ENCODE measurements around the gene SMAD6.
A peak's percentile ranks its signal among the peaks of the same experiment; 100 is the strongest.
"Not testable (repeated sequence)": the region's sequence is repeated elsewhere in the genome, so short reads cannot be mapped to it uniquely, and the experiment has no call there.

The SMAD6 gene

DNA sequence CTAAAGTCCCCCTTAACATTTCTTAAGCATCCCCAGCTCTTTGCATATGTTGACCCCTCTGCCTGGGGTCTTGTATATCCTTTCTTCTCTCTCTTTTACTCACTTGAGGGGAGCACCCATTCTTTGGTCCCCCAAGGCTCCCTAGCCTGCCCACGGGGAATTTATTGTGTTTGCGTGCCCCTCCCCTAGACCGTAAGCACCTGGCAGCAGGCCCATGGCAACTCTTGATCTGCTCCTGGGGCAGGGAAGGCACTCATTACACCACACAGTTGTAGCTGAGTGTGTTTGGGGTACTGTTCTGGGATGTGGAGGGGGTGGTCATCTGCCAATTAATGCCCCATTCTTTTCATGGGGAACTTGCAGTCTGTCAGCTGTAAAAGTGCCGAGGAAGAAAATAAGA is 27.3 kb upstream of the SMAD6 start:
- DNase-seq (ENCODE audit: extremely low read depth in 1 of 2, low read depth in 1 of 2): no peak

DNA sequence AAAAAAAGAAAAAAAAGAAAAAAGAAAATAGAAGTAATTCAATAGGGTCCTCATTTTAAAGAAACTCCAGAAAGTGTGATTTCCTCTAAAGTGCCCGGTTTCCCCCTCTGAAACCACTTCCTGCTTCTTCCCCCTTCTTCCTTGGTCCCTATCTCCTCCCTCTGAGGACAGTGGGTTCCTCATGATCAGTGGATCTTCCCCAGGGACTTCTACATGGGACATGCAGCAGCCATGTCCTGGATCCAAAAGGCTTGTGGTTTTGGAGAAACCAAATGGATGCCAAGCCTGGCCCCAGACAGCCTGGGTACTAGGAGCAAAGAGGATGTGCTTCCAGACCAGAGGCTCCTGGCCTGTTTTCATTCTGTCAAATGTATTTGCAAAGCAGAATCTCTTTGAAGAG is 26.6 kb upstream of the SMAD6 start:
- DNase-seq (ENCODE audit: extremely low read depth in 1 of 2, low read depth in 1 of 2): no peak

- DNase-seq (ENCODE audit: extremely low read depth in 1 of 2, low read depth in 1 of 2): no peak
Measured at GRCh38 chr15:66677336-66677735, 24.7 kb upstream of the SMAD6 start.

DNA sequence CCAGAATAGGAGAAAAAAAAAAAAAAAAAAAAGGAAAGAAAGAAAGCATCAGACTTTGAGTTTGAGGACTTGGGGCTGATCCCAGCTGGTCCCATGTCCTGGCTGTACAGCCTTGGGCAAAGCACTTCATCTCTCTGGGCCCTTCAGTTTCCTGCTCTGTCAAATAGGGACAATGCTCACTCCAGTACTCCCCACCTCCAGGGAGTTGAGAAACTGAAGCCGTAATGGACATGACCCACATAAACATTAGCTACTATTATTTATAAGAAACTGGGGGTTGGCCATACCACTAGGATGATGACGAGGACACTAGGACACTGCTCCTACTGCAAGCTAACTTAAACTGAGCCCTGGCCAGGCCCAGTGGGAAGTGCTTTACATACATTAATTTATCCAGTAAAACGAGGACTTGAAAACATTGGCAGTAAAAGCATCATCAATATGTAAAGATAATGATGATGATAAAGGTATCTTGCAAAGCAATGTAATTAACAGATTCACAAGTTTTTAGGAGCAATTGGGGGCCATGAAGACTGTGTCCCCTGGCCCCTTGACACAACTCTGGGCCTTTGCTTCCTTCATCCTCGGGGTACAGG is 22.9 kb upstream of the SMAD6 start:
- no peak for DNase-seq (ENCODE audit: extremely low read depth in 1 of 2, low read depth in 1 of 2)

DNA sequence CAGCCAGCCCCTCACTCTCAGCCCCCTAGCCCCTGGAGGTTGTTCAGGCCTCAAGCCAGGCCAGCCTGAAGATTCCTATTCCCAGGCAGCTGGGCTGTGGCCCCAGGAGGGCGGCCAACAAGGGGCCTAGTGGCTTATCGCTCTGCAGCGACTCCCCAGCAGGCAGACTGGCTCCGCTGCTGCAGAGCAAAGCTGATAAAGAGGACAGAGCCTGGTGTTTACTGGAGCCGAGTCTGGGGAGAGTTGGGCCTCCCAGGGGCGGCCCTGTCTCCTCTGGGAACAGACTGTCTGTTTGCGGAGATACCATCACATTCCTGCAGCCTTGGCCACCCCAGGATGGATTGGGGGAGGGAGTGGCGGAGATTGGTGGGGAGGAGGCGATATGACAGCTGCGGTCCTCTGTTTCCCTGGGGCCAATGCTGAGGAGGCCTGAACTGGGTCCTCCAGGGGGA is 22.4 kb upstream of the SMAD6 start:
- DNase-seq (ENCODE audit: extremely low read depth in 1 of 2, low read depth in 1 of 2): no peak

- no peak for DNase-seq (ENCODE audit: extremely low read depth in 1 of 2, low read depth in 1 of 2)
Measured at GRCh38 chr15:66680502-66680901, 21.5 kb upstream of the SMAD6 start.

DNA sequence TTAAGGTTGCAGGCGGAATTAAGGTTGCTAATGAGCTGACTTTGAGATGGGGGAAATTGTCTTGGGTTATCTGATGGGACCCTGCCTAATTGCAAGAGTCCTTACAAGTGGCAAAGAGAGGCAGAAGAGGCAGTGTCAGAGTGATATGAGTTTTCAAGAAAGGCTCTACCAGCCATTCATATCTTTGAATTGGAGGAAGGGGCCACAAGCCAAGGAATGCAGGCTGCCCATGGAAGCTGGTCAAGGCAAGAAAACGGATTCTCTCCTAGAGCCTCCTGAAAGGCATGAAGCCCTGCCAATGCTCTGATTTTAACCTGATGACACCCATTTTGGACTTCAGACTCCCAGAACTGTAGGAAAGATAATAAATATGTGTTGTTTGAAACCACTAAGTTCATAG is 20.6 kb upstream of the SMAD6 start:
- DNase-seq (ENCODE audit: extremely low read depth in 1 of 2, low read depth in 1 of 2): no peak

GRCh38 chr15:66682246-66682645 is 19.8 kb upstream of the SMAD6 start:
- DNase-seq (ENCODE audit: extremely low read depth in 1 of 2, low read depth in 1 of 2): no peak

DNA sequence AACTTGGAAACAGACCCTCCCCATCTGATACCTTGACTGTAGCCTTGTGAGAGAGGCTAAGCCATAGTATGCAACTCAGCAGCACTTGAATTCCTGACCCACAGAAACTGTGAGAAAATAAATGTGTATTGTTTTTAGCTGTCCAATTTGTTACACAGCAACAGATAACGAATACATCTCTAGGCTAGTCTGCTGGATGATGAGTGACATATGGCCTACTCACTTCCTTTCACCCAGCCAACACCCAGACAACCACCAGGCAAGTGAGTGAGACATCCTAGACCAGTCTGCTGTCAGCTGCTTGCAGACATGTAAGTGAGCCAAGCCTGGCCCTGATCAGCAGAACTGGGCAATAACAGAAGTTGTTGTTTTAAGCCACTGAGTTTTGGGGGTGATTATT is 19.2 kb upstream of the SMAD6 start:
- no peak for DNase-seq (ENCODE audit: extremely low read depth in 1 of 2, low read depth in 1 of 2)

- no peak for DNase-seq (ENCODE audit: extremely low read depth in 1 of 2, low read depth in 1 of 2)
Measured at GRCh38 chr15:66684136-66684681, 17.8 kb upstream of the SMAD6 start.

DNA sequence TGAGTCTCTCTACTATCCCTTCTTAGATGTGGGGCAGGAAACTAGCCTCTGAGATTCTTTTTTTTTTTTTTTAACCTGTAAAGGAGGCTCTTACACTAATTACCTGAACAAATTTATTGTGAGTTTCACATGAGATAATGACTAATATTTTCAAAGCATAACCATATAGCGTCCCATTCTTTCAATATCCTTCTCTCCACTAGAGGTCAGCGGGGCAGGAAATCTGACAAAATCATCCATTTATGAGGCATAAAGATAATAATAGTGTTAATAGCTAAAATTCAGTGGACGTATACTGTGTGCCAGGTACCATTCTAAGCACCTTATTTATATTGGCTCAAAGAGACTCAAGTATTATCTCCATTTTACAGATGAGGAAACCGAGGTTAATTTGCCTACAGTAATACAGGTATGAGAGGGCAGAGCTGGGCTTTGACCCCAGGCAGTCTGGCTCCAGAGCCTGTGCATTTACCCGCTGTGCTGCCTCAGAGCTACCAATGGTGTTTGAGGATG is 16.3 kb upstream of the SMAD6 start:
- DNase-seq (ENCODE audit: extremely low read depth in 1 of 2, low read depth in 1 of 2): no peak

DNA sequence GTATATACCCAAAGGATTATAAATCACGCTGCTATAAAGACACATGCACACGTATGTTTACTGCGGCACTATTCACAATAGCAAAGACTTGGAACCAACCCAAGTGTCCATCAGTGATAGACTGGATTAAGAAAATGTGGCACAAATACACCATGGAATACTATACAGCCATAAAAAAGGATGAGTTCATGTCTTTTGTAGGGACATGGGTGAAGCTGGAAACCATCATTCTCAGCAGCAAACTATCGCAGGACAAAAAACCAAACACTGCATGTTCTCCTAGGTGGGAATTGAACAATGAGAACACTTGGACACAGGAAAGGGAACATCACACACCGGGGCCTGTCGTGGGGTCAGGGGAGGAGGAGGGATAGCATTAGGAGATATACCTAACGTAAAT is 11.1 kb upstream of the SMAD6 start:
- DNase-seq (ENCODE audit: extremely low read depth in 1 of 2, low read depth in 1 of 2): not testable (repeated sequence)

DNA sequence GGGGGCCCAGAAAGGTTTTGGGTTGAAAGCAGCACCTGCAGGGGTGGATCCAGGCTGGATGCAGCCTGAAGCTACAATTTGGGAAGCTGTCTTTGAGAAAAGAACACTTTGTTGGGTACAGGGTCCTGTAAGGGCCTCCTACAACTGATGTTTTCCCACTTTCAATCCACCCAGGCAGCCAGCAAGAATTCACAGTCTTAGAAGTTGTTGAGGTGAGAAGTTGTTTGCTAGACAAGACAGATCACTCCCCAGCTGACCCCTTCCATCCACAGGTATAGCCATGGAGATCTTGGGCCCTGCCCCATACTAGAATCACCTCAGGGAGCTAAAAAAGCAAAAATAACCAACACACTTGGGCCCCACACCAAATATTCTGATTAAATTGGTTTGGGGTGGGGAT is 10.3 kb upstream of the SMAD6 start:
- no peak for DNase-seq (ENCODE audit: extremely low read depth in 1 of 2, low read depth in 1 of 2)

DNA sequence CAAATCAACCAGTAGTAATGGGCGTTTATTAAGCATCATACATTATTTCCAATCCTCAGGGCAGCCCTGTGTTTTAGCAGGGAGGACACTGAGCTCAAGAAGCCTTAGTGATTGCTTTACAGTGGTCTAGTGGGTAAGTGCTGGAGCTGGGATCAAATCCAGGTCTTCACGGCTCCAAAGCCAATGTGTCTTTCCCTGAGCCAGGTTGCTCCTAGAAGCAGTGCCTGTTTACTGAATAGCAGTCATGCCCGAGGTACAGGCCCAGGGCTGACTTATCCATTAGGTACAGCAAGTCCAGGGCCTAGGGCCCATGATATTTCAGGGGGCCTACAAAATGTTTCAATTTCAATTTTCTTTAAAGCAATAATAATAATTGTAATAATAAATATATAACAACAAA is 9.6 kb upstream of the SMAD6 start:
- no peak for DNase-seq (ENCODE audit: extremely low read depth in 1 of 2, low read depth in 1 of 2)

- no peak for DNase-seq (ENCODE audit: extremely low read depth in 1 of 2, low read depth in 1 of 2)
Measured at GRCh38 chr15:66692808-66693596, 9.0 kb upstream of the SMAD6 start.

- DNase-seq (ENCODE audit: extremely low read depth in 1 of 2, low read depth in 1 of 2): no peak
Measured at GRCh38 chr15:66696770-66697169, 5.3 kb upstream of the SMAD6 start.

- no peak for DNase-seq (ENCODE audit: extremely low read depth in 1 of 2, low read depth in 1 of 2)
Measured at GRCh38 chr15:66698318-66698961, 3.6 kb upstream of the SMAD6 start.

DNA sequence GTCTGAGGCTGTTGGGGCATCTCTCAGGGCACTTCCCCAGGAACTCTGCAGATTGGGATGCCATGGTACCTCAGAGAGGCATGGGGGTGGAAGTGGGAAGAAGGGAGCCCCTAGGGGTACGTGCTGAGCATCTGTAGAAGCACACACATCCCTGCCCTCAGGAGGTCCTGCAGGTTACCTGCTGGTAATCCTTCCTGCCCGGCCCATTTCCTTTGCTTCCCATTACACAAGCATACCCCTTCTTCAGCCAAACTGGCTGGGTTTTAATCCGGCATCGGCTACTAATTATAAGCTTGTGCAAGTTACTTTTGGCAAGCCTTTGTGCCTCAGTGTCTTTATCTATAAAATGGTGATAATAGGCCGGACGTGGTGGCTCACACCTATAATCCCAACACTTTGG is 3.1 kb upstream of the SMAD6 start:
- no peak for DNase-seq (ENCODE audit: extremely low read depth in 1 of 2, low read depth in 1 of 2)

DNA sequence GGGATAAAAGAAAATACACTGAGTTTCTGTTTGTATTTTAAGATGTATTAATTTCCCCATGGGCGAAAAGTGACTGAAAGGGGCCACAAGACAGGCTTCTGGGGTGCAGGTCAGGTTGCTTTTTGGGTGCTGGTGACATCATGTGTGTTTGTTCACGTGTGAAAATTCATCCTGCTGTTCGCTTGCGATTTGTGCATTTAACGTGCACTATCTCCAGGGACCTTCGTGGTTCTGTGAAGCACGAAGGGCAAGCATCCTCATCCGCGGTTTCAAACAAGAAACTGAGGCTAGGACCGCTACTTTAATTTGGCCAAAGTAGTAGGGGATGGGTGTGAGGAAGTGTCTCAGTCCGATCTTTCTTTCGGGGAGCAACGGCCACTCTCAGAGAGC is 1.6 kb upstream of the SMAD6 start:
- DNase-seq (ENCODE audit: extremely low read depth in 1 of 2, low read depth in 1 of 2): no peak

DNA sequence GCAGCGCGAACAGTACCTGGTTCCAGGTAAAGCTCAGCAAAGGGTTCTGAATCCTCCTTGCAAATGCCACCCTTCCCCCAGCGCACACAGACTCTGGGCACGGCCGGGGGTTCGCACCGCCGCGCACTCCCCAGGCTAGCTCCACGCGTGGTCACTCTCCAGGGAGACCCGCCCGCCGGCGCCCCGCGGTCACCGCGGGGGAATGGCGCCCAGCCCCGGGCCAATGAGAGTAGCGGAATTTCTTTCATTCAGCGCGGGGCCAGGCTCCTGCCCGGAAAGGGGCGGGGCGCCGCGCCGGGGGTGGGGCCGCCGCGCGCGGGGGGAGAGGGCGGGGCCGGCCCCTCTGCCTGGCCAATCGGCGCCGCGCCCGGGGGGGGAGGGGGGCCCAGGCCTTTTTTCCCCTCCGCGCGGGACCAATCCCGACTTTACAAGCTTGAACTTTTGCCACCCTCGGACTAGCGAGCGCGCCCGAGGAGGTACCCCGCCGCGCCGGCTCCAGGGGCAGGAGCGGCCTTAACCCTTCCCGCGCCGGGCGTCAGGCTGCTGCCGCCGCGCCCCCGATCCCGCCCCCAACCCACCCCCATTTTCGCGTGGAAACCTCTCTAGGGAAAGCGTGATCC is 1.1 kb upstream of the SMAD6 start:
- DNase-seq (ENCODE audit: extremely low read depth in 1 of 2, low read depth in 1 of 2): peak; percentile 29 to 73

DNA sequence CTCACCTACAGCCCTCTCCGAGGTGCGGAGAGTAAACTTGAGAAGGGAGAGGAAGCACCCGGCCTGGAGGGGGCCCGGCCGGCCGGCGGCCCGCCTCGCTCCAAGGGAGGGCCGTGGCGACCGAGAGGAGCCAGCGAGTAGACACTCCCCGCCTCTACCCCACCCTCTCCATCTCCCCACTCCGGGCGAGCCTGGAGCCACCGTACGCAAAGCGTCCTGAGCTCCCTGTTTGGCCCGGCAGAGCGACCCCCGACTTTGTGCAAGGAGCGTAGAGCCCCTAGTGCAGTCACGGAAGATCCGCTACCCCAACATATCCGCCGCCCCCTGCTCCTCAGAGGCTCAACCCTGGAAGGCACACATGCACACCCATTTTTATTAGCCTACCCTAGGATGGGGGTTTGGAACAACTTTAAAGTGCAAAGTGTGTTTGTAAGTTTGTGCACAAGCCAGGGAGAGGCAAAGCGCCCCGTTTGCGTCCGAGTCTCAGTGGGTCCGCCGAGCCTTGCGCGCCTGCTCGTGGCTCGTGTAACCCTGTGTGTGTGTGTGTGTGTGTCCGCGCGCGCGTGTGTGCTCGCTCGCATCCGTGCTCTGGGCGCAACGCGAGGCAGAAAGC is 508 bp upstream of the SMAD6 start:
- no peak for DNase-seq (ENCODE audit: extremely low read depth in 1 of 2, low read depth in 1 of 2)

All from activated CD8-positive, alpha-beta memory T cell treated with anti-CD3 and anti-CD28 coated beads for 1 hour (primary cell).